GM18520 (cell line): ENCODE results near the gene GCH1.
"Not testable (repeated sequence)": the region's sequence is repeated elsewhere in the genome, so short reads cannot be mapped to it uniquely, and the experiment has no call there.

ENCODE experiments used
- ATAC-seq: cut with Tn5 transposase; IDR thresholded peaks from one replicate; pipeline ENCODE4 v1.9.1; 2021; ENCODE audit not compliant: unreplicated experiment

The GCH1 gene

DNA sequence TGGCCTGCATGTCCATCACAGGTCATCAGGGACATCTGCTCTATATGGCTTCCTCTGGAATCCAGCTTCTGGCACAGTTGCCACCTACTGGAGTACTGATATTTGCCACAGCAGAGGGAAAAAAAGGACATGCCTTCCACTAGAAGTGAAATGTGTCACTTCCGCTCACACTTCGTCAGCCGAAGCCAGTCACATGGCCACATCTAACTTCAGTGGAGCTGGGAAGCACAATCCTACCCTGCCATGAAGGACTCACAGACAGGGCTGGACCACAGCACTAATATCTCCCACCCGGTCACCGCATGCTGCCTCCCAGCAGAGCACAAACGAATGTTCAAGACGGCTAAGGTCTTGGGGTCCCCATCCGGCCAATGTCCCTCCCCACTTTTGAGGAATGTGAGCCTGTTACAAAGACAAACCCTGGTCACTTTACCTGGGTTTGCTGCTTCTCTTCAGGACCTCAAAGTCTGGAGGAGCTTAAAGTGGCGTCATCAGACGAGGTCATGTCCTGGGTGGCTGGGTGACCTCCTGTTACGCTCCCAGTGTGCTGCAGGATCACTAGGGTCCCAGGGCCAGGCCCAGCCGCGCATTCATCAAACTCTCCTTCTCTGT, 98.6 kb downstream of the GCH1 start:
- ATAC-seq: no peak

DNA sequence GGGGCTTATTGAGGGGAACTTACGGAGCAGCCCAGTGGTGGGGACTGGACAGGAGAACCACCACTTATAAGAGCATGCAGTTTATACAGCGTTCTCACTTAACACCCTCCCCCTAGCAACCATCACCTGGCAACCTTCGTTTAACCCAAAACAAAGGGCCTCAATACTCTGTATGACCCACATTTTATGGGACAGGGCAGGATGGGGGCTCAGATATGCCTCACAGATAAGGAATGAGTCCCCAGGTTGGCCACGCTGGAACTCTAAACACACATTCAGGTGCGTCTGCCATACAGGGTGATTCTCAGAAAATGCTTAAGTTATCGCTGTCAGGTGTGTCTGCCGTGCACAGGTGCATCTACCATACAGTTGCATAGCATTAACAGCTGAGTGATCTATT, 99.2 kb downstream of the GCH1 start:
- no peak for ATAC-seq

DNA sequence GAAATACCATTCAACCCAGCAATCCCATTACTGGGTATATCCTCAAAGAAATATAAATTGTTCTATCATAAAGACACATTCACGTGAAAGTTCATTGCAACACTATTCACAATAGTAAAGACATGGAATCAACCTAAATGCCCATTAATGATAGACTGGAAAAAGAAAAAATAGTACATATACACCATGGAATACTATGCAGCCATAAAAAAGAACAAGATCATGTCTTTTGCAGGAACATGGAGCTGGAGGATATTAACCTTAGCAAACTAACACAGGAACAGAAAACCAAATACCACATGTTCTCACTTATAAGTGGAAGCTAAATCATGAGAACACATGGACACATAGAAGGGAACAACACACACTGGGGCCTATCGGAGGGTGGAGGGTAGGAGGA, 101.1 kb downstream of the GCH1 start:
- not testable (repeated sequence) for ATAC-seq

DNA sequence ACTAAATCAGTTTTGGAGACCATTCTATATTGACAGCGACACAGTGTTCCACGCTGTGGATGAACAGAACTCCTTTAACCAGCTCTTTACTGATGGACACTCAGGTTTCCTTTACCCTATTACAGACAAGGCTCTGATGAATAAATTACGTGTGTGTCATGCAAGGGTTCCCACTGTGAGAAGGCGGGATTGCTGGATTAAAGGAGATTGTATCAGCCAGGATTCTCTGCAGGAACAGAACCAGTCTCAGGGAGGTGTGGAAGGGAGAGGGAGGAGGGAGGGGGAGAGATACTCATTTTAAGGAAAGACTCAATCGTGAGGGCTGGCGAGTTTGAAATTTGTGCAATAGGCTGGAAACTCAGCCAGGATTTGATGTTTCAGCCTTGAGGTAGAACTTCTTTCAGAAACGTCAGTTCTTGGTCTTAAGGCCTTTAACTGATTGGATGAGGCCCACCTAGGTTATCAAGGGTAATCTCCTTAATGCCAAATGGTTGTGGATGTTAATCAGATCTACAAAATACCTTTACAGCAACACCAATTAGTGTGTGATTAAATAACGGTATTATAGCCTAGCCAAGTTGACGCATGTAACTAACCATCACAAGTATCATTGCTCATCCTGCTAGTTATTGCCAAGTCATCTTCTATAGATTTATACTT, 104.0 kb downstream of the GCH1 start:
- no peak for ATAC-seq

DNA sequence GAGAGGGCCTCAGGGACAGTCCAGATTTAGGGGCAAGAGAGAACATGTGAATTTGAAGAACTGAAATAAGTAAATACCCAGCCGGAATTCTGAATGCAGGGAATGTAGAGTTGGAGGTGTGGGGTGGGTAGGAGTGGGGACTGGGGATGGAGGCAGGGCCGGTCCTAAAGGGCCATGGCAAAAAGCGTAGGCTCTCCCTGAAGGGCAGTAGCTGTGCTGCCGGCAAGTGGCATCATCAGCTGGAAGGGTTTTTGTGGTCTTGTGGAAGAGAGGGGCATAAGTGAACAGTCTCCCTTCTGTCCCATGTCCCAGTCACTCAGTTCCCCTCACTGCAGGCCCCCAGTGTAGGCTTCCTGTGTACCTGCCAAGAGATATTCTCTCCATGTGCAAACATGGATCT, 104.6 kb downstream of the GCH1 start:
- no peak for ATAC-seq

DNA sequence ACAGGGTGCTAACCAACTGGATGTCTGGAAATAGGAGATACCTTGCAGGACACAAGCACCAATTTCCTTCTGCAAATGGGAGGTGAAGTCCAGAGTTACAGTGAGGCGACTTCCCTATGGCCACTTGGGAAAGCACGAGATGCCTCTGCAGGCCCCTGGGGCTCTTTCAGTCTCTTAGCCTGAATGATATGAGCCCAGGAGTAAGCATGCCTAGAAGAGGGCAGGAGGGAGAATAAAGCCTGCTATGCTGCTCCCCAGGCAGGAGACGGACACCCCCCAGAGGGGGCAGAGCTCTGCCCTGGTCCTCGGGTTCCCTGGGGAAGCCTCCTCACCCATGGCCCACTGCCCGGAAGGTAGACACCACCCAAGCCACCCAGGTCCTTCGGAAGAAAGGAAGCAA, 105.1 kb downstream of the GCH1 start:
- no peak for ATAC-seq

DNA sequence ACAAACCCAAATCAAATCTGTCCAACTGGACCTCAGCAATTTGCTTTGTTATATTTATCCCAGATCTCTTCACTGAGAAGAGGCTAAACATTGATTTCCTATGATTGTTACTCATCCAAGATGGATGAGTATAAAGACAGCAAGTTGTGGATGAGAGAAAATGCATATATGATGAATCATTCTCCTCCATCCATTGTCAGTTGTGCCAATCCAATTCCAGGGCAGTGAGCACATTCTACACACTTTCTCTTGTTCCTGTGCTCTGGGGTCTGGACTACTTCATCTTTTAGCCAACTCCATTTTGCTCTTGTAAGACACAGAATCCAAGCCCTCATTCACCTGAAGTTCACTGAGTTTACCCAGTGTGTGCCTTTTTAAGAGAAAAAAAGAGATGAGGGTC, 105.7 kb downstream of the GCH1 start:
- ATAC-seq: no peak

DNA sequence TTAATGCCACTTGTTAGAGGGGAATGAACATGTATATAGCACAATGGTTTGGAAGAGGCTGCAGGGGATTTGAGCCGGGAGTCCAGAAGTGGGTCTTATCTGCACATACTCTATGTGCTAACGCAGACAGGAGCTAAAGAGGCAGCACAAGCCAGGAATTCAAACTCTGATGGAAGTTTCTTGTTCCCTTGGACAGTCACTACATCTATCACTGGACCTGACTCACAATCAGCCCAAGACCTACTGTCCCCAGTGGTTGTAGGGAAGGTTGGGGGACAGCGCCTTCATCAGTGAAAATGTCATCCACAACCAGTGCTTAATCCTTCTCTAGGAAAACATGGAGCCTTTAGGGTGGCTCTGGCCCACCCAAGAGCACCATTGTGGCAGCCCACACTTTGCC, 107.8 kb downstream of the GCH1 start:
- no peak for ATAC-seq

DNA sequence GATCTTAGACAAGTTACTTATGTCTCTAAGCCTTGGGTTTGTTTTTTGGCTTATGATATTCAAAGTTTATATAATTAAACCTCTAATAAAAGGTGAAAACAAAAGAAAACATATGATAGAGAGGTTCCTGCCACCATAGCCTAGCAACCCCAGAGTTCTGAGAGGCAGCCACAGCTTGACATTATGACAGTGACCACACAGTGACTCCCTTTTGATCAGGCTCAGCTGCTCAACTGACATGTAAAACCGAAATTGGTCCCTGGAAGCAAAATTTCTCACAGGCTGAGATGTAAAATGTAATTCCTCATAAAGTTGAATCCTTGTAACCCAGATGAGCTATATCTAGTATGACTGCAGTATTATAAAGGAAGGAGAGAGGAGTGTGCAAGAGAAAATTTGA, 108.5 kb downstream of the GCH1 start:
- ATAC-seq: no peak

DNA sequence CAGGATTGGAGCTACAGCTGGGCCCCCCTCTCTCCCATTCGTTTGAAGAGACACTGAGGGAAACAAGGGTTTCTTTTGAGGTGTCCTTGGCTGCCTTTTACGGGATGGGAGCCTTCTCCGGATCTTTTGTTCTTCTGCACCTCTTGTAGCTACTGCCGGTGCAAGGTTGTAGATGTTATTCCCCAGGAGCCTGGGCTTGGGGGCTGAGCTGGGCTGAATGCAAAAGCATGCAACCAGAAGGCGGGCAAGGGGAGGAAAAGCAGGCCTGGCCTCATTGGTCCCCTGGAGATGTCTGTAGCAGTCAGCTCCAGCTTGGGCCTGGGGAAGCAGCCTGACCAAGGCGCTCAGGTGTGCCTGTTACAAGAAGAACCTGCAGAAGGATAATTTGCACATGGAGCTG, 110.3 kb downstream of the GCH1 start:
- no peak for ATAC-seq
